Epidermal melanocyte (primary cell): Measurements from ENCODE around the gene TINCR.

Experiments used
- DNase-seq: peaks from one replicate; pipeline ENCODE4 v3.0.0; 2011; ENCODE audit warnings: low spot score; ENCODE audit not compliant: insufficient read length

The TINCR gene

GRCh38 chr19:5588906-5589676 lies 21.3 kb upstream of the TINCR start:
- DNase-seq = no peak

- DNase-seq = no peak
Observed at GRCh38 chr19:5588441-5588840, 20.7 kb upstream of the TINCR start.

GRCh38 chr19:5587661-5588060 lies 19.9 kb upstream of the TINCR start:
- DNase-seq = no peak

- no peak for DNase-seq
Observed at GRCh38 chr19:5587071-5587455, 19.3 kb upstream of the TINCR start.

GRCh38 chr19:5586300-5587070 lies 18.7 kb upstream of the TINCR start:
- DNase-seq = no peak

DNA sequence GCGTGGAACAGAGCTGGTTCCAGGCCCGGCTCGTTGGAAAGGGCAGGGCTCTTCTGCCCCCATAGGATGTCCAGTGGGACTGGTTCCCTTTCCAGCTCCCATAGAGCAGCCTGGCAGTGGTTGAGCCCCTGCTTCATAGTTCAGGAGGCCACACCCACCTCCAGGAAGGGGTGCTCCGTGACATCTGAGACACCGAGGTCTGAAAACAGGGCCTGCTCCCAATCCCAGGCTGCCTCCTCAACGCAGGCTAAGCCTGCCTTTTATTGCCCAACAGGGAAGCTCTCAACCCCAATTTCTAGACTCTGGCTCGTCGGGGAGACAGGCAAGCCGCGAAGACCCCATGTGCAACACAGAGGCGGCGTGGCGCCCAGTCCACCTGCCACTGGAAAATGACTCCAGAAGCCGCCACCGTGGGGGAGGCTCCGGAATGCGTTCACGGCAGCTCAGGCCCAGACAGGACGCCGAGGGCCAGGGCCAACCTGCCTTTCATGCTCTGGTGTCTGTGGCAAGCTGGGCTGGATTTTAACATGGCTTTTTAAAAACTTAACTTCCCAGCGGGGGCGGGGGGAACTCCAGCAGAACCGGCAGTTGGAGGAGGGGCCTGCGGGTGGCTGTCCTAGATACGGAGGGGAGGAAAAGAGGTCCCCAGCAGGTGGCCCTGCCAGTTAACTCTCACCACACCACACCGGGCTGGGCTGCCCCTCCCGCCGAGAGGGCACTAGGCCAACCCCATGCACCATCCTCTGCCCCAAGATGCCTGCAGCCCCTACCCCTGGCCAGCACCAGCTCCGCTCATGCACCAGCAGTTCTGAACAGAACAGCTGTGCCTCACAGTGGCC lies 17.9 kb upstream of the TINCR start:
- DNase-seq = no peak

DNA sequence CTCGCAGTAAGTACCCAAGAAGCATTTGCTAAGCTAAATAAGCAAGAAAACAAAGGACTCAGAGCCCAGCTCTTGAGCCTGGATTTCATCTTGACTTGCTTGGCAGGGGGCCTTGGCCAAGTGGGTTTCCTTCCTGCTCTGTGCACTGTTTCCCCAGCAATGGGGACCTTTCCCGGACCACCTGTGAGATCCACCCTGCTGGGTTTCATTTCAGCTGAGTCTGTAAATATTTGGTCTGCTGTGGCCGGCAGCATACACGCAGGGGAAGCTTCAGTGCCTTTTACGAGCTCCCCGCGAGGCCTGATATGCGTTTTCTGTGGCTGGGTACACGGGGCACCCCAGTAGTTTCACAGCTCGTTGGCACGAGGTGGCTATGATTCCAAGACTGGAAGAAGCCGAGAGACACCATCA lies 12.4 kb upstream of the TINCR start:
- no peak for DNase-seq

GRCh38 chr19:5579697-5580096 lies 11.9 kb upstream of the TINCR start:
- no peak for DNase-seq

DNA sequence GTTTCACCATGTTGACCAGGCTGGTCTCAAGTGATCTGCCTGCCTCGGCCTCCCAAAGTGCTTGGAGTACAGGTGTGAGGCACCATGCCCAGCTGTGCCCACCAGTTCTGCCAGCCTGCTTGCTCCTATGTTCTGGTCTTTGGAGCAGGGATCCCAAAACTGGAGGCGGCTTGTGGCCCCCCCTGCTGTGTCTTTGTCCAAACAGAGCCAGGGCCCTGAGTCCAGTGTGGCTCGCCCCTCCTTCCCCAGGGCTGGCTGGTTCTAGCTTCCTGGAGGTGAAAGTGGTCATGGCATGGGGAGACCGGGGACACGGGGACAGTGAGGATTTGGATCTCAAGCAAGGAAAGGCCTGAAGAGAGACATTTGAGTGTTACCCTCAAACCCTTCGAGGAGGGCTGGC lies 11.5 kb upstream of the TINCR start:
- DNase-seq = no peak

GRCh38 chr19:5578097-5578846 lies 10.5 kb upstream of the TINCR start:
- DNase-seq = peak; percentile 72

GRCh38 chr19:5575590-5575989 lies 7.8 kb upstream of the TINCR start:
- DNase-seq = no peak

DNA sequence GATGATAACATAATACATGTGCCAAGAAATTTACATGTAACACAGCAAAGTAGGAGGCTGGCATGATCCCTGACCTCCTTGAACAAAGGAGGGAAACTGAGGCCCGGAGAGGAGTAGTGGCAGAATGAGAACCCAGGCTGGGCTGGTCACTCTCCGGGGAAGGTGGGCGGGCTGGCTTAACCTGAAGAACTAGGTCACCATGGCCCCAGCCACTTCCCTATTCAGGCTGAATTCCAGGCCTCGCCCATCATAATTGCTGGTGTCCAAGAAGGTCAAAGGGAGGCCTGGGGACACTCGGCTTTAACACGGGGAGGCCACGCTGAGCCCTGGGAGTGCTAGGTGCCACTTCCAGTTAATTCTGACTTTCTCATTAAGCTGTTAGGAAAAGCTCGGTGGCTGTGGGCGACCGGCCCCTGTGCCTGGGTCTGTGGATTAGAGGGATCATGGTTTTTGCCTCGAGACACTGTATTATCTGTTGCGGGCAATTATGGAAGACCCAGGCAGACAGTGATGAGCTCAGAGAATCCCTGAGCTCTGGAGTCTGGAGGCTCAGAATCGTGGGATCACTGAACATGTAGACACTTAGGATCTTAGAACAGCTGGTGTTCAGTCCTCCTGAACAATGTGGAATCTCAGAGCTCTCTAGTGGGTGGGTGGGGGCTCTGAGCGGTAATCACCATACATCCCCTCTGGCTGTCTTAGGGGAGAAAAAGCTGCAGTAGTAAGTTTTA lies 5.0 kb upstream of the TINCR start:
- no peak for DNase-seq

GRCh38 chr19:5571777-5572176 lies 4.0 kb upstream of the TINCR start:
- DNase-seq = no peak

DNA sequence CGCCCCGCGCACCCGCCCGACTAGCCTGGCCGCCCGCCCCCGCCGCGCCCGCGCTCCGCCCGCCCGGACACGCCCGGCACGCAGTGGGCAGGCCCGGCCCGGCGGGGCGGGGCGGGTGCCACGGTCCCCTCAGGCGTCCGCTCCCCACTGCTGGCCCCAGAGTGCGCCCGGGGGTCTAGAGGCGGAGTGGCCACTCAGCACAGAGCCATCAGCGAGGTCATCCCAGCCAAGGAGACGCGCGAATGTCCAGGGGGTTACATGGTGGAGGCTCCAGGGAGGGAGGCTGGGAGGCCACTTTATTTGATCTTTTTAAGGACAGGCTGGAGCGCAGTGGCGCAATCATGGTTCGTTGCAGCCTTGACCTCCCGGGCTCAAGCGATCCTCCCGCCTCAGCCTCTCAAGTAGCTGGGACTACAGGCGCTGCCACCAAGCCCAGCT lies 236 bp upstream of the TINCR start:
- DNase-seq = no peak

- DNase-seq = no peak
Observed at GRCh38 chr19:5564930-5565329, 2.8 kb downstream of the TINCR start.

- no peak for DNase-seq
Observed at GRCh38 chr19:5563935-5564612, 3.7 kb downstream of the TINCR start.

DNA sequence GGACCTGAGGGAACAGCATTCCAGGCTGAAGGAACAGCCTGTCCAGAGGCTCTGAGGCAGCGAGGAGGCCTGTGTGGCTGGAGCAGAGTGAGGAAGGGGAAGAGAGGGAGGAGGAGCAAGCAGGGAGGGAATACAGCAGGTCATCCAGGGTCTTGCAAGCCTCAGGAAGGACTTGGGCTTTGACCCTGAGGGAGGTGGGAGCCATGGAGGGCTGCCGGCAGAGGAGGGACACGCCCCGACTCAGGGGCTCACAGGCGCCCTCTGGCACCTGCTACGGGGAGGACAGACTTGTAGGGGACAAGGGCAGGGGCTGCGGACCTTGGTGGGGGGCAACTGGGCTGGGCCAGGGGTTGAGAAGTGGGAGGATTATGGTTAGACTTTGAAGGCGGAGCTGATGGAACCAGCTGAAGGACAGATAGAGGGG lies 4.7 kb downstream of the TINCR start:
- no peak for DNase-seq

DNA sequence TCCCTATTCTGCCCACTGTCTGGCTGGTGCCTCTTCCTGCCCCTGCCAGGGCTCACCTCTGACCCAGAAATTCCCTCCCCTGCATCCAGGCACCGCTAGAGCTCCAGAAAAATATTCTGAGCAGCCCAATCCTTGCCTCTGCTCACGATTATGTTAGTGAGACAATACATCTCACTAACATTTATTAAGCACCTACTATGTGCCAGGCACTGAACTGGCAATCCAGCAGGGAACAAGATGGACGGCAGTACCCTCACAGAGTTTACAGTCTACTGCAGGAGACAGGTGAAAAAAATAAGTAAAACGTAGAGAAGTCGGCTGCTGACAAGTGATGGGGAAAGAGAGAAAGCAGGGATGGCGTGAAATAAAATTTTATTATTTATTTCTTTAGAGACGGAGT lies 5.5 kb downstream of the TINCR start:
- no peak for DNase-seq

DNA sequence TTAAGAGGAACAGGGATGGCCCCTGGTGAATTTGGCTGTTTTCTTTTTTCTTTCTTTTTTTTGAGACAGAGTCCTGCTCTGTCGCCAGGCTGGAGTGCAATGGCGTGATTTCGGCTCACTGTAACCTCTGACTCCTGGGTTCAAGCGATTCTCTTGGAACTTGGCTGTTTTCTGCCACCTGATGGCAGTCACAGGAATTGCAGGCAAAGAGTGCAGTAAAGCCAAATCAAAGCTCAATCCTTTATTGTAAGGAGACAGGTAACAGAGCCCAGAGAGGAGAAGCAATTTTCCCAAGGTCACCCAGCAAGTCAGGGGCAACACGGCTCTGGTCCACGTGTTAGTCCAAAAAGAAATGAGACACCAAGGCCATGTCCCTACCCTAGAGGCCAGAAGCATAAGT lies 6.2 kb downstream of the TINCR start:
- no peak for DNase-seq

DNA sequence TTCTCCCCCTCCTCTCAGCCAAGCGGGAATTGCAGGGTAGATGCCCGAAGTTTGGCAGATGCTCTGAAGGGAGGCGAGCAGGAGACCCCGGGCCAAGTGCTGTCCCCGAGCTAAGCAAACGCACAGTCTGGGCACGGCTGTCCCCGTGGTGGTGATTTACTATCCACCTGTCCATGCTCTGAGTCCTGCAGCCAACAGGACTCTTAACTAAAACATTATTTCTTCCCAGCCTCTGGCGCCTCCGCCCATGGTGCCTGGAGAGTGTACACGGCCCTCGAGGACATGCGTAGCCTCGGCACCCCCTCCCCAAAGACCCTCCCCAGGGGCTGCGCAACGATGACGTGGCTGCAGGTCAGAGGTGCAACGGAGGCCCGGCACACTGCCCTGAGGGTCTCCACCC lies 7.6 kb downstream of the TINCR start:
- no peak for DNase-seq
